HCEC 1CT (cell line): ENCODE results near the gene GDPD3.
A peak's percentile ranks its signal among the peaks of the same experiment; 100 is the strongest.
"Not testable (repeated sequence)": the region's sequence is repeated elsewhere in the genome, so short reads cannot be mapped to it uniquely, and the experiment has no call there.

Experiments used
- DNase-seq: peaks from one replicate; pipeline ENCODE4 v3.0.0-alpha.2; 2017

Gene GDPD3

GRCh38 chr16:30122604-30123160 lies 9.3 kb upstream of the GDPD3 start:
- no peak for DNase-seq

- peak; percentile 20 for DNase-seq
Observed at GRCh38 chr16:30121741-30122571, 8.6 kb upstream of the GDPD3 start.

GRCh38 chr16:30120340-30121105 lies 7.2 kb upstream of the GDPD3 start:
- DNase-seq = no peak

GRCh38 chr16:30119428-30119827 lies 6.1 kb upstream of the GDPD3 start:
- DNase-seq = no peak

- DNase-seq = no peak
Observed at GRCh38 chr16:30117768-30118167, 4.4 kb upstream of the GDPD3 start.

- no peak for DNase-seq
Observed at GRCh38 chr16:30116291-30117207, 3.2 kb upstream of the GDPD3 start.

GRCh38 chr16:30115238-30115637 lies 1.9 kb upstream of the GDPD3 start:
- DNase-seq = no peak

- not testable (repeated sequence) for DNase-seq
Observed at GRCh38 chr16:30114833-30115232, 1.5 kb upstream of the GDPD3 start.

GRCh38 chr16:30114411-30114810 lies 1.1 kb upstream of the GDPD3 start:
- DNase-seq = no peak

- DNase-seq = peak; percentile 40
Observed at GRCh38 chr16:30113711-30114333, 485 bp upstream of the GDPD3 start.

GRCh38 chr16:30112197-30113030 lies 923 bp downstream of the GDPD3 start:
- peak; percentile 53 for DNase-seq

GRCh38 chr16:30110661-30111060 lies 2.7 kb downstream of the GDPD3 start:
- peak; percentile 34 for DNase-seq

- no peak for DNase-seq
Observed at GRCh38 chr16:30108059-30108850, 5.1 kb downstream of the GDPD3 start.

GRCh38 chr16:30104492-30104891 lies 8.8 kb downstream of the GDPD3 start:
- DNase-seq = no peak

- no peak for DNase-seq
Observed at GRCh38 chr16:30104090-30104489, 9.2 kb downstream of the GDPD3 start.

GRCh38 chr16:30096862-30097563 lies 16.3 kb downstream of the GDPD3 start:
- DNase-seq = no peak

GRCh38 chr16:30096105-30096861 lies 17.1 kb downstream of the GDPD3 start, which contains the start of gene YPEL3:
TSS of gene YPEL3 (minus strand) at chr16:30096213. CDS start at chr16:30095482, 731 bp downstream.
- DNase-seq = peak; percentile 88

GRCh38 chr16:30095166-30096078 lies 17.9 kb downstream of the GDPD3 start:
- no peak for DNase-seq
